GM18907 (cell line): Measurements from ENCODE around the gene POU2F1.
"Not testable (repeated sequence)": the region's sequence is repeated elsewhere in the genome, so short reads cannot be mapped to it uniquely, and the experiment has no call there.

Experiments
- ATAC-seq: cut with Tn5 transposase; IDR thresholded peaks from one replicate; pipeline ENCODE4 v1.9.1; 2021; ENCODE audit warnings: mild to moderate bottlenecking, moderate library complexity; ENCODE audit not compliant: unreplicated experiment

POU2F1 gene

DNA sequence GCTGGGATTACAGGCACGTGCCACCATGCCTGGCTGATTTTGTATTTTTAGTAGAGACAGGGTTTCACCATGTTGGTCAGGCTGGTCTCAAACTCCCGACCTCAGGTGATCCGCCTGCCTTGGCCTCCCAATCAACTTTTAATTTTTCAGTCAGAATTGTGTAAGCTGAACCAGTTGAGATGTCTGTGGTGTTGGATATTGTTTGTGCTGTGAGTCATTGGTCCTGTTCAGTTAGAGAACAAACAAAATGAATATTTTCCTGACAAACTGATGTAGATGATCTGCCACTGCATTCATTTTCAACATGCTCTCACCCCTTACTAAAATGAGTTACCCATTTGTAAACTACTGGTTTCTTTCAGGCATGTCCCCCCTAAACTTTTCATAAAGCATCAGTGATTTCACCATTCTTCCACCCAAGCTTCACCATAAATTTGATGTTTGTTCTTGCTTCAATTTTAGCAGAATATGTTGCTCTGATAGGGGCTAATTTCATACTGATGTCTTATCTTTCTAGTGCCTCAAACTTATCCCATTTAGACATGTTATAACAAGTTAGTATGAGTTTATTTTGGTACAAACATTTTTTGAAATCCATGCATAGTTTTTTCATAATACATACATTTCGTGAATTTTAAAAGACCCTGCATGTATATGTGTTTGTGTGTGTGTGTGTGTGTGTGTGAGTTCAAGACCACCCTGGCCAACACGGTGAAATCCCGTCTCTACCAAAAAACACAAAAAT is 15.2 kb upstream of the POU2F1 start:
- ATAC-seq: not testable (repeated sequence)

DNA sequence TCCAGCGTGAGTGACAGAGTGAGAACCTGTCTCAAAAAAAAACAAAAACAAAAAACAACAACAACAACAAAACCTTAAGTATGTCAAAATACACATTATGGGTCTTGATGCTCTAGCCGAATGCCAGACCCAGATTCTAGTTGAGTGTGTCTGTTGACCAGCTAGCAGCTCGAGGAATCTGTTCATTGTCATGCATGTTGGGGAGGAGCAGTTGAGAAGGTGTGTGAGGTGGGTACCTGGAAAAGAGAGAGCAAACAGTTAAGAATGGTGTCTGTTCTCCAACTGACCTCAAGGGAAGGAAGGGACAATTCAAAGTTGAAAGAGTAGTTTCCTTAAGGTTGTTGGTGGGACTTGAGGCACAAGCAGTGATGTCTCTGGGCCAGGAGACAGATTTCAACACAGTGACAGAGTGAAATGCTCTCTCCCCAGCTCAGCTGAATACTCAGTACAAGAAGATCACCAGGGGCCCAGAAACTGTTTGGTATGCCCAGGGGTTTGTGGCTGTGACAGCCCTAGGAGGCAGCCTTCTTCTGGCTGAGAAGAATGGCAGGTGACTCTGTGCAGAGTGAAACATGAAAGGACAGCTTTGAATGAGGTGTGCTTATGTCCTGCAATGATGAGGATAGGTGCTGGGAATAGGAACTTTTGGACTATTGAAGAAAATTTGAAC is 14.4 kb upstream of the POU2F1 start:
- no peak for ATAC-seq

DNA sequence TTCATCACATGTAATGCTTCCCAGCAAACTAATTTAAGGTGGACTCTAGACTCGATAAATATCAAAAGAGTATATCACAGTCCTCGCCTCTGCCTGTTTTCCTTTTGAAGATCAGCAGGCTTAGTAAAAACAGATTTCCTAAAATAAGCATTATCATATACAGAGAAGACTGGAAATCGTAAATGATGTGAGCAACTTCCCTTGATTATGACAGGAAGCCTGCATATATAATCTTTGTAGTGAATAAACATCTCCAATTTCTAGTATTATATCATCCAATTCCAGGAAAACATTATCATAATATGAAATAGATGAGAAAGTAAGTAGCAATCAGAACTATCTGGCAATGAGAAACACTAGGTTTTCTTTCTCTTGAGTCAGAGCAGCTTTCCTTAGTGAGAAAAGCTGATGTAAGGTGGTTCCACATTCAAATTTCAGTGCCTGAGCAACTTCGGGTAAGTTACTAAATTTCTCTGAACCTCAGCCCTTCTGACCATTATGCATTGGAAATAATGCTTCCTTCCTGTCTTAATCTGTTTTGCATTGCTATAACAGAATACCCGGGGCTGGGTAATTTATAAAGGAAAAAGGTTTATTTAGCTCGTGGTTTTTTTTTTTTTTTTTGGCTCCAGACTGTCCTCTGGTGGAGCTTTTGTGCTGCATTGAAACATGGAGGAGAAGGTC is 12.6 kb upstream of the POU2F1 start:
- ATAC-seq: no peak

DNA sequence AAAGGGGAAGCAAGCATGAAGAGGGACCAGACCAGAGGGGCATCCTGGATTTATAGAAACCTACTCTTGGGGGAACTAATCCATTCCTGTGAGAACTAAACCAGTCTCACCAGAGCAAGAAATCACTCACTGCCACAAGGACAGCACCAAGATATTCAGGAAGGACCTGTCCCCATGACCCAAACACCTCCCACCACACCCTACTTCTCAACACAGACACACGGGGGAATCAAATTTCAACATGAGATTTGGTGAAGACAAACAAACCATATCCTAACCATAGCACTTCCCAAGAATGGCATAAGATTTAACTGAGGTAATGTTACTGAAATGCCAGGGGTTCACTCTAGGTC is 12.1 kb upstream of the POU2F1 start:
- ATAC-seq: no peak

GRCh38 chr1:167209044-167209443 is 11.6 kb upstream of the POU2F1 start:
- no peak for ATAC-seq

GRCh38 chr1:167210966-167211674 is 9.6 kb upstream of the POU2F1 start:
- no peak for ATAC-seq

- ATAC-seq: no peak
These were observed 8.7 kb upstream of the POU2F1 start for GRCh38 chr1:167212025-167212424.

DNA sequence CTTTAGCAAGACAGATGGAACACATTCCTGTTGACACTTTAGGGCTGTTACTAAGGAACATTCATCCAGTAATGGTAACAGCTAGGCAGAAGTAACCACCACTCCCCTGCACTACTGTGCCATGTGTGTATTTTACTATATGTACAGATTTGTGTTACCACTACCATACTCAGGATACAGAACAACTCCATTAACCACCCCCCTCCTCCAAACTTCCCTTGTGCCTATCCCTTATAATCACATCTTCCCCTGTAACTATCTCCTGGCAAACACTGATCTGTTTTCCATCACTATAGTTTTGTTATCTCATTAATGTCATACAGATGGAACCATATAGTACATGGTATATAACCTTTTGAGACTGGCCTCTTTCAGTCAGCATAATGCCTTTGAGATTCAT is 3.9 kb upstream of the POU2F1 start:
- ATAC-seq: no peak

- ATAC-seq: no peak
These were observed 1.5 kb upstream of the POU2F1 start for GRCh38 chr1:167219194-167219593.

DNA sequence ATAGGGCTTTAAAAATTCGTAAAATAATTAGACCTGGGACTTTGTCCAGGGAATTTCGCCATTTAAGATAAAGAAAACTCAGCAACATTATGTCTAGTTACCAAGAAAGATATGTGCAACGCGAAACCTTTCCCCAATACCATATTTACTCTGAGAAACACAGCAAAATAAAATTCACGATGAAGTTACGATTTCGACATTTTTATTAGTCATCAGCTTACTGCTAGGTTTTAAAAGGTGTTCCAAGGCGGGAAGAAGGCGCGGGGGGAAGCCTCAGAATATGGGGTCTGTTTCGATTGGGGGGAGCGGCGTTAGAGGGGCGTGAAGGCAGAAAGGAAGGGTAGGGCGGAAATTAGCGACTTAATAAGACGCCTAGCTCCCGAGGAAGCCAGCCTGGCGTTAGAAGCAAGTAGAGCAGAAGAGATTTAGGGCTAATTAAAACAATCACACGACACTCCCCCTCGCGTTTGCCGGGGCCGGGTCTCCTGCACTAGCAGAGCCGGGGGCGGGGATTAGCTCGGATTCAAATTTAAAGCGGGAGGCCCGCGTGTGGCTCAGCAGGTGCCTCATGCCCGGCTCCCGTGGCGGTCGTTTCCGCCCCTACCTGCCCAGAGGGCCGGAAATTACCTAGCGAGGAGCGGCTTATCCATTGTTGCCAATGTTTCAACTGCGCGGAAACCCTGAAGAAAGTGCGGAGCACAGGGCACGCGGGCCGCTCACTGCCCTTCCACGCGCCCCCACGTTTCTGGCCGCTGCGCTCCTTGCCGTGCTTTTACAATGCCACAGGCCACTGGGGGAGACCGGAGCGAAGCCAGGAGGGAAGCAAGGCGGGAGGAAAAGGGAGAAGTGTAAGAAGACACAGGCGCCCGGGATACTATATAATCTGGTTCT is 795 bp upstream of the POU2F1 start:
- peak; percentile 56 for ATAC-seq

GRCh38 chr1:167221126-167221737 is 546 bp downstream of the POU2F1 start:
- ATAC-seq: peak; percentile 22

GRCh38 chr1:167221738-167222610 is 1.3 kb downstream of the POU2F1 start:
- peak; percentile 55 for ATAC-seq

DNA sequence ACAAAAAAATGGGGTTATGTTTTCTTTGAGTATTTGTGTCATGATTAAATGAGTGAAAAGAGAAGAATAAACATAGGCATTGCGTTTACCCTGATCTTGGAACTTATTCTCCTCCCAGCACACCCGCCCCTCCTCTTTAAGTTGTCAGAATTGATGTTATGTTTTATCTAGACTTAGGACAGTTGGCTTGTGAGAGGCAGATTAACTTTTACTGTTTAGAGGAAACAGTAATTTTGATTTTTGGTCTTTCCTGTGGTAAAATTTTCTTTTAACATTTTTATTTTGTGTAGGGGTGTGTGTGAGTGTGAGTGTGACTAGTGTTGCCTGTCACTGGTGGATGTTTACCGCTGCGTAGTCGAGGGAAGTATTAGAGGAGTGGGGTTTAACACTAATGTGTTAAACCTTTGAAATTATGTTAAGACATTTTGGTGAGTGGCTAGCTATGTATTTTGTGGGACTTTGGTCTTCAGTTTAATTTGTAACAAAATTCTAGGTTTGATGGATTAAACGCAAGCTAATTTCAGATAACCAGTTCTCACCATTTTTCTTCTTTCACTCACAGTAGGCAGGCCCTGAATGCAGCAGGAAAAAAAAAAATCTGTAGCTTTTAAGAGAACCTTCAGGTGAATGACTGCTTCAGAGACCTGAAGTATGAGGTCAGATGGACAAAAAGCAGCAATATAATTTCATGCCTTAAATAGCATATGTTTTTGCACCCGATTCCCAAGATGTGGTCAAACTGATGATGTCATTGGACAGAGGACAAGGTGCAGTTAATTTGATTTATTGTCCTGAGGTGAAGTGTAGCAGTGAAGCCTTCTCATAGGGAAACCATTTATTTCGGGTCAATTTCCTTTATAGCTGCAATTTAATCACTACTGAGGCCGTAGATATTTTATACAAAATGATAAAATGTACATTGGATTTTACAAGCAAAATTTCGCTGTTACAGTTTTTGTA is 2.7 kb downstream of the POU2F1 start:
- ATAC-seq: no peak

- not testable (repeated sequence) for ATAC-seq
These were observed 4.1 kb downstream of the POU2F1 start for GRCh38 chr1:167224734-167225235.

- no peak for ATAC-seq
These were observed 5.2 kb downstream of the POU2F1 start for GRCh38 chr1:167225920-167226319.

DNA sequence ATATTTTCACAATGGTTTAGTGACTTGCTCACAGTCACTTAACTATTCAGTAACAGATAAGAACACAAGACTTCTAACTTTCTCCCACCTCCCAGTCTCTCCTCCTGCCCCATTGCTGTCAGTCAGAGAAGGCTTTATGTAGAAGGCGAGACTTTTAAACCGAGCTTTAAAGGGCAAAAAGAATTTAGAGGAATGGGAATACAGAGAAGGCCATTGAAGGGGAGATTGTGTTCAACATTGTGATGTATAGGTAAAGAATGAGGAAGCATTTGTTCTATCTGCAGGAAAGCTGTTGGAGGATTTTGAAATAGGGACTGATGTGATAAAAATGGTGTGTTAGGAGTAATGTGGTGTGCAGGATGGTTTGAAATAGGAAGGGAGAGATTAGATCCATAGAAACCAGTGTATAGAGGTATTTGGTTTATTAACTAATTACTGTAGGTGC is 7.3 kb downstream of the POU2F1 start:
- ATAC-seq: no peak

DNA sequence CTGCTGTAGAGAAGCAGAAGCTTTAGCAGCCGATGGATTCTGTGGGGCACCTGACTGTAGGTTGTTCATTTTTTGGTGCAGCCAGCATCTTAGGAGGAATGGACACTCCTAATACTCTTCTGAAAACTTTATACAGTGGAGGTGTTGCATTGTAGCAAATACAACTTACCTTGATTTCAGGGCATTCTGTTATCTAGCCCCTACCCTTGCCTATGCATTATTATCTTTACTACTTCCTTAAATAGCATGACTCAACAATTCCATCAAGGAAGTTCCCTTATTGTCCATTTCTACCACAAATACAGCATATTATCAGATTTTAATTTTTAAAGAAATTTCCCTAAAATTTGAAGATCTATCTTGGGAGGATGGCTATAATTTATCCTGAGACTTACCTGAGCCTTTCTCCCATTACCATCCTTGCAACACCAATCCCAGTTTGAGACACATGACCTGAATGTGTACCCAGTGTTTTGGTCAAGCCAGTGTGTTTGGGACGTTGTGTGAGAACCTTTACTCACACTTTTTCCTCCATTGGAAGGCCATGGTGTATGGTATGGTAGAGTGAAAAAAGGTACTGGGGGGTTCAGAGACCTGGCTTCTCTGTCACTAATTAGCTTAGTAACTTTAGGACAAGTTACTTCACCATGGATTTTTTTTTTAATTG is 9.2 kb downstream of the POU2F1 start:
- no peak for ATAC-seq
